Caco-2 (cell line): ENCODE measurements around the gene H19. TPM values are rescaled to one million over a fixed set of nuclear protein-coding genes. Genes with fewer than 3 reads are reported as not detected.

Experiments
- BruUV-seq: library from RNA; stranded (reverse); fragments of 400-500 nt; replicated peaks from 2 replicates; lab custom pipeline; 2021; lab: Mats Ljungman, UMichigan
- CTCF ChIA-PET: fragments of 300-600 bp; sonication (Branson Sonifier 250); formaldehyde crosslinking; loops from one replicate; lab custom pipeline; 2022; ENCODE audit warnings: antibody characterized with exemption; lab: Charles Lee
- POLR2A ChIA-PET: fragments of 300-600 bp; sonication (Branson Sonifier 250); formaldehyde crosslinking; loops from one replicate; lab custom pipeline; 2022; ENCODE audit warnings: antibody characterized with exemption; lab: Charles Lee
- DNase-seq, 2 experiments: peaks; one replicate each; pipeline versions ENCODE4 v3.0.0 to v3.0.0-alpha.2; 2020 to 2022
- H3K27me3 ChIP-seq: replicated peaks from 2 replicates; pipeline ENCODE4 v1.6.0; 2011; ENCODE audit warnings: low read length; ENCODE audit not compliant: control insufficient read depth, insufficient read depth
- H3K36me3 ChIP-seq: 2 replicates; pipeline ENCODE4 v1.5.1; 2011; ENCODE audit warnings: low read length; ENCODE audit not compliant: control insufficient read depth, insufficient read depth
- H3K4me1 ChIP-seq: fragments of 250-450 bp; sonication (Bioruptor Pico); 2 replicates; pipeline ENCODE4 v1.5.1; 2020; ENCODE audit warnings: mild to moderate bottlenecking
- H3K4me3 ChIP-seq: 2 replicates; pipeline ENCODE4 v1.5.1; 2011; ENCODE audit warnings: low read depth, mild to moderate bottlenecking, control low read depth, low read length
- H3K9me3 ChIP-seq: fragments of 250-450 bp; sonication (Bioruptor Pico); 2 replicates; pipeline ENCODE4 v1.5.1; 2020; ENCODE audit warnings: mild to moderate bottlenecking, moderate library complexity
- H3K27ac Mint-ChIP-seq: one replicate; pipeline ENCODE4 v1.8.0; 2022; ENCODE audit warnings: mixed read lengths; ENCODE audit not compliant: unreplicated experiment
- H3K27me3 Mint-ChIP-seq: one replicate; pipeline ENCODE4 v1.8.0; 2022; ENCODE audit warnings: mixed read lengths; ENCODE audit not compliant: insufficient read depth, unreplicated experiment
- H3K36me3 Mint-ChIP-seq: one replicate; pipeline ENCODE4 v1.8.0; 2022; ENCODE audit warnings: mild to moderate bottlenecking, mixed read lengths; ENCODE audit not compliant: insufficient read depth, unreplicated experiment
- H3K4me1 Mint-ChIP-seq: one replicate; pipeline ENCODE4 v1.8.0; 2022; ENCODE audit warnings: low read depth, mixed read lengths; ENCODE audit not compliant: unreplicated experiment
- H3K4me3 Mint-ChIP-seq: one replicate; pipeline ENCODE4 v1.8.0; 2022; ENCODE audit warnings: mild to moderate bottlenecking, moderate library complexity, mixed read lengths; ENCODE audit not compliant: unreplicated experiment
- H3K9me3 Mint-ChIP-seq: one replicate; pipeline ENCODE4 v1.8.0; 2022; ENCODE audit warnings: mixed read lengths; ENCODE audit not compliant: unreplicated experiment
- CTCF ChIP-seq, 2 experiments: fragments of 200-600 bp in 1 of 2; IDR thresholded peaks; 1 replicate in 1 of 2; 2 replicates in 1 of 2; pipeline versions ENCODE4 v1.5.1 to v1.8.0; 2011 to 2022; ENCODE audit warnings: antibody characterized with exemption in 1 of 2, control low read depth in 1 of 2, inconsistent platforms in 1 of 2, low read depth in 1 of 2, low read length in 1 of 2, mild to moderate bottlenecking in 1 of 2, moderate library complexity in 1 of 2; ENCODE audit not compliant: insufficient read depth in 1 of 2, severe bottlenecking in 1 of 2, unreplicated experiment in 1 of 2
- intact Hi-C: fragments of 100-400 bp; cut with micrococcal nuclease; formaldehyde crosslinking; loops from one replicate; pipeline ENCODE4 v1.10.0; 2022; ENCODE audit not compliant: unreplicated experiment
- total RNA-seq: library from RNA; stranded (reverse); gene quantifications from 2 replicates; pipeline ENCODE4 v1.2.3, GENCODE V29; 2022

The H19 gene
- total RNA-seq, 1 experiment from 2014 or later = 1.5 TPM

GRCh38 chr11:1969035-1969434 lies 28.6 kb downstream of the H19 start:
- POLR2A ChIA-PET = interaction anchor here (0.6 to 0.7 kb wide), 2 partner anchors 12 to 19 kb away, joined by 3 to 4 read pairs; no protein-coding TSS in a partner anchor

GRCh38 chr11:1968454-1969002 lies 29.1 kb downstream of the H19 start:
- POLR2A ChIA-PET = no interaction called here
- Mint-ChIP-seq H3K27ac (no peak overlapping the region), H3K4me3 (no peak overlapping the region), H3K9me3 (no peaks in the 10 kb centered on the region), H3K4me1 (no peaks in the 10 kb centered on the region), H3K36me3 (no peaks in the 10 kb centered on the region), H3K27me3 (no peaks in the 10 kb centered on the region)
- CTCF ChIA-PET = interaction anchor here (1.1 to 2.5 kb wide), 3 partner anchors 68 to 183 kb away, joined by 3 to 20 read pairs (median 13); no protein-coding TSS in a partner anchor
- no peak for DNase-seq
- intact Hi-C loops = no loop called here
- H3K4me1 ChIP-seq = no peaks in the 10 kb centered on the region
- TF ChIP-seq CTCF (IDR thresholded peaks at IDR 0.05; ENCODE audit: insufficient read depth in 1 of 2, low read depth in 1 of 2, low read length in 1 of 2, severe bottlenecking in 1 of 2, unreplicated experiment in 1 of 2) = no peak
- H3K36me3 ChIP-seq = no peaks in the 10 kb centered on the region
- H3K9me3 ChIP-seq = no peaks in the 10 kb centered on the region
- BruUV-seq = no TSS peak
- H3K27me3 ChIP-seq = no peaks in the 10 kb centered on the region
- H3K4me3 ChIP-seq = no peak overlapping the region

More at GRCh38 chr11:1969035-1969434, 28.6 kb downstream of the H19 start:
- H3K4me3 Mint-ChIP-seq = no peak overlapping the region
- no peaks in the 10 kb centered on the region for H3K36me3 Mint-ChIP-seq
- no peak overlapping the region for H3K27ac Mint-ChIP-seq
- Histone ChIP-seq H3K9me3 (no peaks in the 10 kb centered on the region), H3K4me3 (no peak overlapping the region), H3K36me3 (no peaks in the 10 kb centered on the region), H3K27me3 (no peaks in the 10 kb centered on the region), H3K4me1 (no peaks in the 10 kb centered on the region)
- no peaks in the 10 kb centered on the region for H3K4me1 Mint-ChIP-seq
- no peak for DNase-seq
- CTCF ChIA-PET = interaction anchor here (1.1 to 1.4 kb wide), 3 partner anchors 175 to 182 kb away, joined by 3 to 13 read pairs (median 5); no protein-coding TSS in a partner anchor
- no peaks in the 10 kb centered on the region for H3K27me3 Mint-ChIP-seq
- no peak for TF ChIP-seq CTCF (IDR thresholded peaks at IDR 0.05; ENCODE audit: insufficient read depth in 1 of 2, low read depth in 1 of 2, low read length in 1 of 2, severe bottlenecking in 1 of 2, unreplicated experiment in 1 of 2)
- intact Hi-C loops = no loop called here
- BruUV-seq = no TSS peak
- H3K9me3 Mint-ChIP-seq = no peaks in the 10 kb centered on the region

GRCh38 chr11:1967641-1968225 lies 29.9 kb downstream of the H19 start:
- H3K9me3 ChIP-seq = no peaks in the 10 kb centered on the region
- H3K36me3 ChIP-seq = no peaks in the 10 kb centered on the region
- no peak for TF ChIP-seq CTCF (IDR thresholded peaks at IDR 0.05; ENCODE audit: insufficient read depth in 1 of 2, low read depth in 1 of 2, low read length in 1 of 2, severe bottlenecking in 1 of 2, unreplicated experiment in 1 of 2)
- H3K4me1 ChIP-seq = no peaks in the 10 kb centered on the region
- BruUV-seq = no TSS peak
- no peaks in the 10 kb centered on the region for H3K27me3 Mint-ChIP-seq
- no peaks in the 10 kb centered on the region for H3K36me3 Mint-ChIP-seq
- no peaks in the 10 kb centered on the region for H3K27me3 ChIP-seq
- no peaks in the 10 kb centered on the region for H3K9me3 Mint-ChIP-seq
- ChIA-PET CTCF (interaction anchor here (0.6 to 2.5 kb wide), 5 partner anchors 68 to 348 kb away, joined by 3 to 20 read pairs (median 3); no protein-coding TSS in a partner anchor), POLR2A (interaction anchor here (0.5 to 0.9 kb wide), 3 partner anchors 9 to 184 kb away, joined by 3 read pairs; no protein-coding TSS in a partner anchor)
- intact Hi-C loops = no loop called here
- no peak overlapping the region for H3K4me3 ChIP-seq
- no peak overlapping the region for H3K27ac Mint-ChIP-seq
- no peaks in the 10 kb centered on the region for H3K4me1 Mint-ChIP-seq
- H3K4me3 Mint-ChIP-seq = no peak overlapping the region
- DNase-seq = no peak
